Adrenal gland (tissue), 5 donors: ENCODE data around the gene IFNGR2.

ENCODE experiments used
- POLR2A ChIP-seq, 2 donors: fragments of 450-650 bp; IDR thresholded peaks; one replicate each; pipeline ENCODE4 v1.6.1; 2017; ENCODE audit warnings: antibody characterized with exemption in 2 of 2, mild to moderate bottlenecking in 2 of 2, moderate library complexity in 1 of 2
- TF ChIP-seq, protein P1 (sequence below), 6 experiments: fragments of 450-650 bp in 4 of 6; fragments of 200-600 bp in 2 of 6; sonication (generic) in 1 of 6; IDR thresholded peaks; 1 replicate in 5 of 6; 2 replicates in 1 of 6; pipeline versions ENCODE4 v1.5.1 to v1.8.0; 2016 to 2021; ENCODE audit warnings: antibody characterized with exemption in 6 of 6, mild to moderate bottlenecking in 2 of 6, moderate library complexity in 1 of 6
- donor health status: DM: no; HTN: no; CAD: no.

DNA sequence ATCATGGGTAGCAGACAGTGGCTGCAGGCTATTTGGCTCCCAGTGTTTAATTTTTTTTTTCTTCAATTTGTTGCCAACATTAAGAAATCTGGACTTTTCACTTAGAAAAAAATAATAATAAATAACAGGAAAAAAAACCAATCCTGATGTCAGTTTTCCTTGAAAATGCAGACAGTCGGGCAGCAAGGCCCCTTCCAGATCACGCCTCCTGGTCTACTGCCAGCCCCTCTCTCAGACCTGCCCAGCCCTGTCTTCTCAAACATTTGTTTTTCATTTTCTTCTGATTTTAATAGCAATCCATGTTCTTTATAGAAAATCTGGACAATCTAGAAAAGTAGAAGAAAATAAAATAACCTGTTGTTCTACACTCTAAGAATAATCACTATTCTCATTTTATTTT, 15.5 kb downstream of the IFNGR2 start:
- TF ChIP-seq, protein P1, sequence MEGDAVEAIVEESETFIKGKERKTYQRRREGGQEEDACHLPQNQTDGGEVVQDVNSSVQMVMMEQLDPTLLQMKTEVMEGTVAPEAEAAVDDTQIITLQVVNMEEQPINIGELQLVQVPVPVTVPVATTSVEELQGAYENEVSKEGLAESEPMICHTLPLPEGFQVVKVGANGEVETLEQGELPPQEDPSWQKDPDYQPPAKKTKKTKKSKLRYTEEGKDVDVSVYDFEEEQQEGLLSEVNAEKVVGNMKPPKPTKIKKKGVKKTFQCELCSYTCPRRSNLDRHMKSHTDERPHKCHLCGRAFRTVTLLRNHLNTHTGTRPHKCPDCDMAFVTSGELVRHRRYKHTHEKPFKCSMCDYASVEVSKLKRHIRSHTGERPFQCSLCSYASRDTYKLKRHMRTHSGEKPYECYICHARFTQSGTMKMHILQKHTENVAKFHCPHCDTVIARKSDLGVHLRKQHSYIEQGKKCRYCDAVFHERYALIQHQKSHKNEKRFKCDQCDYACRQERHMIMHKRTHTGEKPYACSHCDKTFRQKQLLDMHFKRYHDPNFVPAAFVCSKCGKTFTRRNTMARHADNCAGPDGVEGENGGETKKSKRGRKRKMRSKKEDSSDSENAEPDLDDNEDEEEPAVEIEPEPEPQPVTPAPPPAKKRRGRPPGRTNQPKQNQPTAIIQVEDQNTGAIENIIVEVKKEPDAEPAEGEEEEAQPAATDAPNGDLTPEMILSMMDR (IDR thresholded peaks at IDR 0.05): no peak
- TF ChIP-seq POLR2A (IDR thresholded peaks at IDR 0.05): no peak
